GM10266 (cell line): ENCODE results near the gene PROK2.

Source experiments
- DNase-seq: peaks from one replicate; pipeline ENCODE4 v3.0.0; 2012; ENCODE audit errors: extremely low spot score
- CTCF ChIP-seq: IDR thresholded peaks from 2 replicates; pipeline ENCODE4 v1.5.1; 2012; ENCODE audit warnings: mild to moderate bottlenecking, low read depth; ENCODE audit not compliant: control insufficient read depth, insufficient read depth; ENCODE audit errors: missing control alignments

PROK2 gene

GRCh38 chr3:71784914-71785531 lies at the start of gene PROK2:
PROK2 (minus strand) TSS chr3:71785148; CDS start chr3:71785052, 96 bp downstream.
- no peak for DNase-seq
- TF ChIP-seq CTCF, result no peak

GRCh38 chr3:71831599-71831998 lies 46.7 kb upstream of the PROK2 start:
- no peak for TF ChIP-seq CTCF
- DNase-seq, result no peak

GRCh38 chr3:71825551-71826283 lies 40.8 kb upstream of the PROK2 start:
- no peak for DNase-seq
- no peak for TF ChIP-seq CTCF

GRCh38 chr3:71821116-71821515 lies 36.2 kb upstream of the PROK2 start:
- DNase-seq, result no peak

GRCh38 chr3:71817262-71817661 lies 32.3 kb upstream of the PROK2 start:
- no peak for DNase-seq
- no peak for TF ChIP-seq CTCF

More at GRCh38 chr3:71821116-71821515, 36.2 kb upstream of the PROK2 start:
- no peak for TF ChIP-seq CTCF

GRCh38 chr3:71816767-71817156 lies 31.8 kb upstream of the PROK2 start:
- no peak for TF ChIP-seq CTCF
- no peak for DNase-seq
